Stimulated activated CD8-positive, alpha-beta memory T cell treated with anti-CD3 and anti-CD28 coated beads, Interleukin-12 subunit alpha, Interleukin-12 subunit beta, amount 100 ng/mL, for 24 hours (primary cell): ENCODE measurements around the gene DEDD2.
"Not testable (repeated sequence)": the region's sequence is repeated elsewhere in the genome, so short reads cannot be mapped to it uniquely, and the experiment has no call there.

Source experiments
- DNase-seq: peaks from one replicate; pipeline ENCODE4 v3.0.0-alpha.2; 2020; ENCODE audit errors: extremely low read depth

DEDD2 gene

DNA sequence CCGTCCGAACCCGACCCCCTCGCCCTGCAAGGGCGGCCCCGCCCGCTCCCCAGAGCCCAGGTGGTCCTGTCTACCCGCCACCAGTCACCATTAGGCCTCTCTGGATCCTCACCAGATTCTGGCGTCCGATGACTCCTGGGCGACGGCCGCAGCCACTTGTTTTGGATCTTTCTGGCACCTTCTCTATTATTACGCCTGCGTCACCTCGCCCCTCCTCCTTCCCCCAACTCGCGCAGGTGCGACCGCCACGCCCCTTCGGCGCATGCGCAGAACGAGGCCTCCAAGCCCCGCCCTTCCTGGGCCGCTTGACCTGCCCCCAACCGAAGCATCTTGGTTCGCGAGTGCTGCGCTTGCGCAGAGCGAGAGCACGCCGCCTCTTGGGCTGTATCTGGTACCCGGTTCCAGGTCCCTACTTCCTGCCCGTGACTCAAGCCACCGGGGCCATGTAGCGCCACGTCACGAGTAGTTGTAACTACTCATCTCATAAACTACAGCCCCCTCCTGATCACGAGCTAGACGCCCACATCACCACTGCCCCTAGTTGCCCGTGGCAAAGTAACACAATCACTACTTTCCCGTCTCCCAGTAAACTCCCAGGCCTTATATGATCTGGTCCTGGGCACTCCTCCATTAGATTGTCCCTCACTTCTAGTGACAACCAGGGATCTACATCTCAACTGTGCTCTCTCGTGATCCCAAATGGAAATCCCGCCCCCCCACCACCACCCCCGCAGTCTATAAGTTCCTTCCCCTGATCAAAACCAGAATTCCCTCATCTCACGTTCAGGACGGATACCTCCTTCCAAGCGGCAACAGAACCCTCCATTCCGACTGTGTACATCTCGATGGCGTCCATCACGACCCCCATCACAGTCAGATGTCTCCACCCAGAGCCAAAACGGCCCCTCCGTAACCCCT, at the start of gene DEDD2:
DEDD2 (minus strand) TSS at position 158 of the 918 bp plus-strand sequence. CDS start 670 bp downstream, outside the sequence.
- DNase-seq: peak; percentile 94

- not testable (repeated sequence) for DNase-seq
These were observed 49.6 kb upstream of the DEDD2 start for GRCh38 chr19:42266928-42267603.

DNA sequence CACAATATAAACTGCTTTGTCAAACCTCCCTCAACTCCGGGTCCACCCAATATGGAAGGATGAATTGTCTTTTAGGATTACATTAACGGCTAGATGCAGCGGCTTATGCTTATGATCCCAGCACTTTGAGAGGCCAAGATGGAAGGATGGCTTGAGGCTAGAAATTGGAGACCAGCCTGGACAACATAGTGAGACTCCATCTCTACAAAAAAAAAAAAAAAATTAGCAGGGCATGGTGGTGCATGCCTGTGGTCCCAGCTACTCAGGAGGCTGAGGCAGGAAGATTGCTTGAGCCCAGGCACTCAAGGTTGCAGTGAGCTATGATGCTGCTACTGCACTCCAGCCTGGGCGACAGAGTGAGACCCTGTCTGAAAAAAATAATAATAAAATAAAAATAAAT, 48.6 kb upstream of the DEDD2 start:
- not testable (repeated sequence) for DNase-seq

GRCh38 chr19:42261763-42262162, 44.3 kb upstream of the DEDD2 start:
- no peak for DNase-seq

DNA sequence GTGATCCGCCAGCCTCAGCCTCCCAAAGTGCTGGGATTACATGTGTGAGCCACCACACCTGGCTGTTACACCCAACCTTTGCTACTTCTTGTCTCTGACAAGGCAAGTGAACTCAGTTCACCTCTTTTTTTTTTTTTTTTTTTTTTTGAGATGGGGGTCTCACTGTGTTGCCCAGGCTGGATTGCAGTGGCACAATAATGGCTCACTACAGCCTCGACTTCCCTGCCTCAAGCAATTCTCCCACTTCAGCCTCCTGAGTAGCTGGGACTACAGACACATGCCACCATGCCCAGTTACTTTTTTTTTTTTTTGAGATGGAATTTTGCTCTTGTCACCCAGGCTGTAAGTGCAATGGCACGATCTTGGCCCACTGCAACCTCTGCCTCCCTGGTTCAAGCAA, 40.4 kb upstream of the DEDD2 start:
- not testable (repeated sequence) for DNase-seq

DNA sequence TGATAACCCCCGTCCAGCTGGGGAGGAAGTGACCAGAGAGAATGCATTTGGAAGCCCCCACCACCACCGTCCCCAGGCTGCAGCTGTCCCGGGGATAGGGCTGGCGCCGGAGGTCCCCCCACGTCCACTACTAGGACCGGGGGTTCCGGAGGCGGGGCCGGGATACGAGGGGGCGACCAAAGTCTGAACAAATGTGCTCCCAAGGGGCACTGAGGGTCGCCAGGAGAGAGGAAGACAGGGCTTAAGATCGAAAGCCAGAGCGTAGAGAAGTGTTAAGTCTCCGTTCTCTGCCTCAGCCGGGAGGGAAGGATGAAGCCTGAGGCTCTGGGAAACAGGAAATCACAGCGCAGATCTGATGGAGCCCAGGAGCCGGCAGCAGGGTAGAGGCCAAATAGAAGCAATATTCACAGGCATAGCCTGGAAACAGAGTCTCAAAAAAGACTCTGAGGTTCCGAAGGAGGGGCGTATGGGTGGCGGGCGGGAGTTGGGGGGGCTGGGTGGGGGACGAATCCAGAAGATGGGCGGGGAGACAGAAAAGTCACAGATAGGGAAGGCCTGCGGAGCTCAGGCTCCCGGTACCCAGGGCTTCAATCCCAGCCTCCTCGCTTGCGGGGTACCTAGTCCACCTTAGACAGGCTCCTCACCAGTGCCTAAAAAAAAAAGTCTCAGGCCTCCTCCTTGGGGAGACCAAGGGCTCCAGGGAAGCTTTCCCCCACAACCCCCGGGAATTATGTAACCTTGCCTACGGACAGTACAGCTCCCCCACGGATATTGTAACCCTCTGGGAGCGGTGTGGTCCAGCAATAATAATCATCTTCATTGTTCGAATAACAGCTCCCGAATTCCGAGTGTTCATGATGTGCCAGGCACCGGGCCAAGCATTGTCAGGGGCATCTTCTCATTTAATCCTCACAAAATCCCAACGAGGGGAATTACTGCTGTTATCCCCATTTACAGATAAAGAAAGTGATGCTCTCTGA, 38.6 kb upstream of the DEDD2 start:
- DNase-seq: no peak

DNA sequence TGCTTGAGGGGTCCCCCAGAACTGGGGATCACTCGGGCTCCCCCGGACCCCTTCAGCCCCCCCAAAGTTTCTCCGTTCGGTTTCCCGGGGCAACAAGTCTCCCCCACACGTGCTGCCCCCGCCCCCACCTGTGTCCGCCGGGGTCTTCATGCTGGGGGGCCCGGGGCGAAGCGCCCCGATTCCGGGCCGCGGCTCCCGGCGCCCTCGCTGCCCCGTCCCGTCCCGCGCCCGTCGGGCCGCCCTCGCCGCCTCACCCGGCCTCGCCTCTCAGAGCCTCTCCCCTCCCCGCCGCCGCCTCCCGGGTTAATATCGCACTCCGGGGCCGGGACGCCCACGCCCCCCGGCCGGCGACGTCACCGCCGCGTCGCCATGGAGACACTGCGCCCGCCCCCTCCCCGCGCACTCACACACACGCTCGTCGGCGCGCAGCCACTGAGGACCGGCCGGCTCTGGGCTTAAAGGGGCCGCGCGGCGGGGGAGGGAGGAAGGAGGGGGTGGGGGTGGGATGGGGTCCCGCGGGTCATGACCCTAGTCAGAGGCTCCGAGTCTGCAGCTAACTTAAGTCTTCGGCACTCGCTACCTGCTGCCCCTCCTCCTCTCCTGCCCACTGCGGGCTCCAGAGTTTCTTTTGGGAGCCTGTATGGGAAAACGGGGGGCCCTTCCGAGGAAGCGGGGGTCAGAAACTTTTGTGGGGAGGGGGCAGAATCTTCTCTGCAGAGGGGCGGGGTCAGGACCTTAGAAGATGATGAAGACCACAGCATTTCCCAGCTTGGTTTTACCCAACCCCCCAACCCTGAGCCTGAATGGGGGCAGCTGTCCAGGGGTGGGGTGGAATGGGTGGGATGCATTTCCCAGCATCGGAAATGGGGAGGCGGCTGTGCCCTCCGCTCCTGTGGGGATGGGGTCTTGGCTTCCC, 37.6 kb upstream of the DEDD2 start, which contains the start of gene ERF:
ERF (minus strand) TSS at position 279 of the 916 bp plus-strand sequence; CDS start at position 150, 129 bp downstream.
- DNase-seq: peak; percentile 83

DNA sequence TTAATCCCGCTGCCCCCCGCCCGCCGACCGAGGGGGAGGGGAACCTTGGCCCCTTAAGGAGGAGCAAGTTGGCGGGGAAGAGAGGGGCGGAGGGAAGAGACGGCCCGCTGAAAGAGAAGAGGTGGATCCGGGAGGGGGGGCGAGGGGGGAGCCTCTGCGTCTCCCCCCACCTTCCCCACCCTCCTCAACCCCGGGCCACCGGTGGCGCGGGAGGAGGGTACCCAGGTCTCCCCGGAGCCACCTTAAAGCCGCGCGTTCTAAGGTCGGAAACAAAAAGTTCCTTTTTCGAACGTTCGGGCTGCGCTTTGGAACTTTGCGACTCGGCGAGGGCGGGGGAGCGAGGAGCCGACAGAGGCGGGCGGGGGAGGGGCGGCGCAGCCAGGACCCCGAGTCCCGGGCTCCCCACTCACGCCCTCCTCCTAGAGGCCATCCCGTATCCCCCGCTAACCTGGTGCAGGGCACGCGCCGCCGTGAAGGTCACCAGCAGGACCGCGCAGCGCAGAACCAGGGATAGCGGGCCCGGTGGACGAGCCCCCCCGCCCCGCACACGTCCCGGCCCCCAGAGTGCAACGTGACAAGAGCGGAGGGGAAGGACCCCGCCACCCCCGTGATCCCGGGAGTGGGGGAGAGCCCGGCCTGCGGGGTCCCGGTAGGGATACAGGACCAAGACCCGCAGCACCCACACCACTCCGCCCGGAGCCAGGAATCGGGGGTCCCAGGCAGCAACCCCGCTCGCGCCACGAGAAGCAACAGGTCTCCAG, 36.8 kb upstream of the DEDD2 start:
- DNase-seq: peak; percentile 51

GRCh38 chr19:42253245-42254088, 36.0 kb upstream of the DEDD2 start:
- peak; percentile 32 for DNase-seq

GRCh38 chr19:42252365-42253244, 35.1 kb upstream of the DEDD2 start:
- no peak for DNase-seq

DNA sequence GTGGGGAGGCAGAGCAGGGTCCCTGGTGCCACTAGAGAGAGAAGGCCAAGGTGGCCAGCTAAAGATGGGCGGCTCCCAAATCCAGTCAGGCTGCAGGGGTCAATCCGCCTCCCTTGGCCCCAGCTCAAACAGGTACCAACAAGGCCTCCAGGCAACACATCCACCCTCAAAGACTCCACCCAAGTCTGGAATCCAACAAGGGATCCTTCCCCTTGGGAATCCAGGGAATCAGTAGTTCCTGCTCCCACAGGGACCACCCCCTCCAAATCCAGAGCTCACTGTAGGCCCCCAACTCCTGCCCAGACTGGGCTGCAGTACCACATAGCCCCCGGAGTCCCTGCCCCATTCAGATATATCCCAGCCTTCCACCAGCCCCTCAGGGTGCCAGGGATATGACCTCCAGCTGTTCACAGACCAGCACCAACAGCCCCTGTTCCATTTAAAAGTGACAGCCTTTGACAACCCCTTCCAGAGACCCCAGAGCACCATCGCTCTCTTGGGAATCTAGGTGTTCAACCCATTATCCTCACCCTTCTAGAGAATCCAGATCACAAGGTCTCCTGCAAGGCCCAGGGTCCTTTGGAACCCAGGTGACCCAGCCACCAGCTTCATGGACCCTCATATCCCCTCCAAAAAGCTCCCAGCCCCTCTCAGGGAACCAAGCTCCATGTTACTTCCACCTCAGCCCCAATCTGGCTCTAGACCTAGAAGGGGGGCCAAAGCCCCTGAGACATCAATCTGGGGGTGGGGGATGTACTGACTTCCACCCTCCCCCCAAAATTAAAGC, 34.3 kb upstream of the DEDD2 start:
- no peak for DNase-seq

- no peak for DNase-seq
These were observed 33.4 kb upstream of the DEDD2 start for GRCh38 chr19:42250666-42251531.

GRCh38 chr19:42250183-42250665, 32.7 kb upstream of the DEDD2 start:
- no peak for DNase-seq

DNA sequence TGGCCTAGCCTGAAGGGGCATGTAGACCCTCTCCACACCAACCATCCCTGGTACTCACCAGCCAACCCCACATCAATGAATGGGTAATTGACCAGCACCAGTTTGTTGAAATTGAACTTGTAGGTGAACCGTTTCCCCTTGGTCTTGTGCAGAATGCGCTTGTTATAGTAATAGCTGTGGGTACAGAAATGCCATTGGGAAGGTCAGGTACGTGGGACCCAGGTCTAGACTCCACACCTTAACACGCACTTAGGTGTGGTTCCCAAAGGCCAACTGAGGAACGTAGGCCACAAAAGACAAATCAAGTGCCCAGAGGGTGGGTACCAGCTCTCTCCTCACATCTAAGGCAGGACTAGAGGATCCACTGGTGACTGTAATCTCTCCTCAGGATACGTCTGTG, 32.3 kb upstream of the DEDD2 start:
- no peak for DNase-seq

DNA sequence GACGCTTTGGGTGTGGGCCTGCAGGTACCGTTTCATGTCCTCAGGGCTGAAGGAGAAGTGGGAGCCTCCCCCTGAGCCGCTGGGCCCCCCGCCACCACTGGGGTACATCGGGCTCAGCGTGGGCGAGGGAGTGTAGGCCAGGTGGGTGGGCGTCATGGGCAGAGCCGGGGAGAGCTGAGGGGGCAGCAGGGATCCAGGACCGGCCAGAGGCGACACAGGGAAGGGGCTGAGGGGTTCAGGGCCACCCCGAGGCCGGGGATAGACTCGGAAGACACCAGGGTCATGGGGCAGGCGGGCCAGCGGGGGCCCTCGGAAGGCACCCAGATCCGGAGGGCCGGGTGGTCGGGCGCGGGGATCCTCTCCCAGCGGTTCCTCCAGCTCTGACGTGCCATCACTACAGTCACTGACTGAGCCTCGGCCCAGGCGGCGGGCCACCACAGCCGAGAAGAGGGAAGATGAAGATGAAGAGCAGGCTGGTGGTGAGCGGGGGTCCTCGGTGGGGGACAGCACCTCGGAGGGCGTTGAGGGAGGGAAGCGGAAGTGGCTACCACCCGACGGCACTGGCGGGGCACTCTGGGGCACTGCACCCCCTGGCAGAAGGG, 31.8 kb upstream of the DEDD2 start:
- no peak for DNase-seq
